Retinal pigment epithelial cell (primary cell): ENCODE results near the gene GALK2.

Experiments used
- DNase-seq: peaks from one replicate; pipeline ENCODE4 v3.0.0-alpha.2; 2010; ENCODE audit warnings: low read depth
- H3K4me3 ChIP-seq: 2 replicates; pipeline ENCODE4 v1.5.1; 2011; ENCODE audit warnings: mild to moderate bottlenecking, low read length, control low read depth, moderate library complexity
- TF ChIP-seq, protein P1 (sequence below): conservative IDR thresholded peaks from 2 replicates; pipeline ENCODE4 v1.5.1; 2011; ENCODE audit warnings: low read depth, low read length, control low read depth, inconsistent platforms

The GALK2 gene

DNA sequence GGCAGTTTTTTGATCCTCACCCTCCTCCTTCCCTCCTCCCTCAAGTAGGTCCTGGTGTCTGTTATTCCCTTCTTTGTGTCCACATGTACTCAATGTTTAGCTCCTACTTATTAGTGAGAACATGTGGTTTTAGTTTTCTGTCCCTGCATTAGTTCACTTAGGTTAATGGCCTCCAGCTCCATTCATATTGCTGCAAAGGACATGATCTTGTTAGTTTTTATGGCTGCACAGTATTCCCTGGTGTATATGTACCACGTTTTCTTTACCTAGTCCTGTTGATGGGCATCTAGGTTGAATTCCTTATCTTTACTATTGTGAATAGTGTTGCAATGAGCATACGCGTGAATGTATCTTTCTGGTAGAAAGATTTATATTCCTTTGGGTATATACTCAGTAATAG lies 191.3 kb downstream of the GALK2 start:
- TF ChIP-seq, protein P1, sequence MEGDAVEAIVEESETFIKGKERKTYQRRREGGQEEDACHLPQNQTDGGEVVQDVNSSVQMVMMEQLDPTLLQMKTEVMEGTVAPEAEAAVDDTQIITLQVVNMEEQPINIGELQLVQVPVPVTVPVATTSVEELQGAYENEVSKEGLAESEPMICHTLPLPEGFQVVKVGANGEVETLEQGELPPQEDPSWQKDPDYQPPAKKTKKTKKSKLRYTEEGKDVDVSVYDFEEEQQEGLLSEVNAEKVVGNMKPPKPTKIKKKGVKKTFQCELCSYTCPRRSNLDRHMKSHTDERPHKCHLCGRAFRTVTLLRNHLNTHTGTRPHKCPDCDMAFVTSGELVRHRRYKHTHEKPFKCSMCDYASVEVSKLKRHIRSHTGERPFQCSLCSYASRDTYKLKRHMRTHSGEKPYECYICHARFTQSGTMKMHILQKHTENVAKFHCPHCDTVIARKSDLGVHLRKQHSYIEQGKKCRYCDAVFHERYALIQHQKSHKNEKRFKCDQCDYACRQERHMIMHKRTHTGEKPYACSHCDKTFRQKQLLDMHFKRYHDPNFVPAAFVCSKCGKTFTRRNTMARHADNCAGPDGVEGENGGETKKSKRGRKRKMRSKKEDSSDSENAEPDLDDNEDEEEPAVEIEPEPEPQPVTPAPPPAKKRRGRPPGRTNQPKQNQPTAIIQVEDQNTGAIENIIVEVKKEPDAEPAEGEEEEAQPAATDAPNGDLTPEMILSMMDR: no peak
- DNase-seq: no peak
- no peak overlapping the region for H3K4me3 ChIP-seq

DNA sequence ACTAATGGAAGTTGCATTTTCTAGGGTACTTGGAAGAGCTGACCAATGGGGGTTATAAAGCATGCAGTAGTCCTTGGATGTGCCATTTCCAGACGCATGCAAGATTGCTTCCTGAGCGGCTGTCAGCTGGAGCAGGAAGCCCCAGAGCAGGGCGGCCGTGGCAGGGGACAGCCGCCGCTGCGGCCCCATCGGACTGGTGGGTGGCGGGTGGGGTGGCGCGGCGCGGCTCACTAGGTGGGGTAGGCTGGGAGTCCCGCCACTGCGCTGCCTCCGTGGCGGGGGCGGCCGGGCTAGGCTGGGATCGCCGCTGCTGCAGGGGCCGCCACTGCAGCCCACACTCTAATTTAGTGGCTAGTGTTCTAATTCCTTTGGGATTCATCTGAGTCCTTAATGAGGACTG lies 196.4 kb downstream of the GALK2 start:
- TF ChIP-seq, protein P1: no peak
- no peak overlapping the region for H3K4me3 ChIP-seq
- DNase-seq: no peak

DNA sequence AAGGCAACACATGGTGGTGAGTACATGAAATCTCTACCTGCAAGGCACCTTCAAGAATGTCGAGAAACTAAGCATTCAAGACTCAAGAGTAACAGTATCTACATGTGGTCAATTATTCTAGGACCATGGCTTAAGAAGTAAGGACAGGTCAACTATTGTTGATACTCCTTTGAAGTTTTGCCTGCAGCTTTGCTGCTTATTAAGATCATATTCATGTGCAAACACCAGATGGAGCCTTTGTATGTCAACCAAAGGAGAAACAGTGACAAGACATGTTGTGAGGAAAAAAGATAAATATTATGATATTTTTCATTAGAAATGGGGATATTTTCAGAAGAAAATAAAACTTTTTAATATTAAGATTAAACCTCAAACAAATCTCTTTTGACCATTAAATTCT lies 200.7 kb downstream of the GALK2 start:
- TF ChIP-seq, protein P1: peak; percentile 22
- no peak overlapping the region for H3K4me3 ChIP-seq
- DNase-seq: no peak

DNA sequence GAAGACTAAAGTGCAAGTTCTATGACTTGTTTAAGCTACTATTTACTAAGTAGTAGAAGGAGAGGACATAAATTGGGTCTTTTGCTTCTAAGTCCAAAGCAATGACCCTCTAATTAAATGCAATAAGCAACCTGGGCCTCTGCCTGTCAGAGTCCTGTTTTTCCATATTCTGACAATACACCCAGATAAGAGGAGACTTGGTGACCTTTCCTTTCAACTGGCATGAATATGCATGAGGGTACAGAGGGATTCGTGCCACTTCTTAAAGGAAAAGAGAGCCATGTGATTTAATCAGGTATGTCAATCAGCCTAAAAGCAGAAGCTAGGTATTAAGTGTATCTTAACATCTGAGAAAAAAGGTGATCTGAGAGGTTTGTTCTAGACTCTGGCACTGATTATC lies 202.3 kb downstream of the GALK2 start:
- TF ChIP-seq, protein P1: no peak
- DNase-seq: no peak
- H3K4me3 ChIP-seq: no peak overlapping the region

DNA sequence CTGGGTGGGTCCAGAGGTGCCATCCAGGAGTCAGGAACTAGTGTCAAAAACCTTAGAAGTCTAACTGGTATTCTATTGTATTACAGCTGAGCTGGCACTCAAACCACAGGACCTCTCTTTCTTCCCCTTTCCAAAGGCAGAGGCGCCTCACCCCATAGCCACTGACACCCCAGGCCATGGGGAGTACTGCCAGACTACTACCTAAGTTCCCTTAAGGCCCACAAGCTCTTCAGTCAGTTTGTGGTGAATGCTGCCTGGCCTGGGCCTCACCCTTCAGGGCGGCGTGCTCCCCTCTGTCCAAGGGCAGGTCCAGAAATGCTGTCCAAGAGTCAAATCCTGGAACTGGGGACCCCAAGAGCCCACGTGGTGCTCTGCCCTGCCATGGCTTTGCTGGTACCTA lies 209.9 kb downstream of the GALK2 start:
- TF ChIP-seq, protein P1: no peak
- no peak for DNase-seq
- no peak overlapping the region for H3K4me3 ChIP-seq

DNA sequence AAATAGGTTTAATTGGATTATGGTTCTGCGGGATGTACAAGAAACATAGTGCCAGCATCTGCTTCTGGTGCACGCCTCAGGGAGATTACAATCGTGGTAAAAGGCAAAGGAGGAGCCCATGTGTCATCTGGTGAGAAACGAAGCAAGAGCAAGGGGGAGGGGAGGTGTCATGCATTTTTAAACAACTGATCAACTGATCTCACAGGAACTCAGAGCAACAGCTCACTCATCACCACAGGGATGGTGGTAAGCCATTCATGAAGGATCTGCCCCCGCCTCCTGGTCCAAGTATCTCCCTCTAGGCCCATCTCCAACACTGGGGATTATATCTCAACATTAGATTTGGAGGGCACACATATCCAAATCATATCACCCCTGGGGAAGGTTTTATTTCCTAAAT lies 210.9 kb downstream of the GALK2 start:
- no peak for DNase-seq
- TF ChIP-seq, protein P1: no peak
- H3K4me3 ChIP-seq: no peak overlapping the region
